Esophagus muscularis mucosa (tissue), 4 donors: ENCODE measurements around the gene KRTAP4-16.

Experiments
- EP300 ChIP-seq: sonication (generic); formaldehyde crosslinking; IDR thresholded peaks from one replicate; pipeline ENCODE4 v1.6.1; 2017; ENCODE audit warnings: antibody characterized with exemption
- POLR2A ChIP-seq: fragments of 450-650 bp; IDR thresholded peaks from one replicate; pipeline ENCODE4 v1.6.1; 2017; ENCODE audit warnings: antibody characterized with exemption, moderate library complexity, mild to moderate bottlenecking, low read depth
- TF ChIP-seq, protein P1 (sequence below), 3 experiments: fragments of 200-600 bp in 2 of 3; fragments of 450-650 bp in 1 of 3; sonication (generic) in 2 of 3; IDR thresholded peaks; one replicate each; pipeline ENCODE4 v1.5.1; 2017 to 2019; ENCODE audit warnings: antibody characterized with exemption in 3 of 3, mild to moderate bottlenecking in 2 of 3, moderate library complexity in 1 of 3

DNA sequence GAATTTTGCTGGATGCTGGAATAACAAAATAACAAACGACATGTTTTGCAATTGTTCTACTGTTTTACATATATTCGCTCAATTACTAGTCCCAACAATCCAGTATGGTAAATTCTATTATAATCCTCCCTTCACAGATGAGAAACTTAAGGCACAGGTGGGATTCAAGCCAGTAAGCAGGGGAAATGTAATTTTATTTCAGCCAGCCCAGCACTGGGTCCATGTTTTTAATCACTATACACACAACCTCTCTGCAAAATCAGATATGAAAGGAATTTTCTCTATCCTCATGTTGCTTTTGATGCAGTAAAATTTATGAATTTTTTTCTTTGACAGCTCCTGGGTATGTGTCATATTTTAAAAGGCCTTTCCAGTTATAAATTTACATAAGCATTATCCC lies 43.3 kb upstream of the KRTAP4-16 start:
- TF ChIP-seq EP300 (no peak), POLR2A (no peak)
- TF ChIP-seq, protein P1, sequence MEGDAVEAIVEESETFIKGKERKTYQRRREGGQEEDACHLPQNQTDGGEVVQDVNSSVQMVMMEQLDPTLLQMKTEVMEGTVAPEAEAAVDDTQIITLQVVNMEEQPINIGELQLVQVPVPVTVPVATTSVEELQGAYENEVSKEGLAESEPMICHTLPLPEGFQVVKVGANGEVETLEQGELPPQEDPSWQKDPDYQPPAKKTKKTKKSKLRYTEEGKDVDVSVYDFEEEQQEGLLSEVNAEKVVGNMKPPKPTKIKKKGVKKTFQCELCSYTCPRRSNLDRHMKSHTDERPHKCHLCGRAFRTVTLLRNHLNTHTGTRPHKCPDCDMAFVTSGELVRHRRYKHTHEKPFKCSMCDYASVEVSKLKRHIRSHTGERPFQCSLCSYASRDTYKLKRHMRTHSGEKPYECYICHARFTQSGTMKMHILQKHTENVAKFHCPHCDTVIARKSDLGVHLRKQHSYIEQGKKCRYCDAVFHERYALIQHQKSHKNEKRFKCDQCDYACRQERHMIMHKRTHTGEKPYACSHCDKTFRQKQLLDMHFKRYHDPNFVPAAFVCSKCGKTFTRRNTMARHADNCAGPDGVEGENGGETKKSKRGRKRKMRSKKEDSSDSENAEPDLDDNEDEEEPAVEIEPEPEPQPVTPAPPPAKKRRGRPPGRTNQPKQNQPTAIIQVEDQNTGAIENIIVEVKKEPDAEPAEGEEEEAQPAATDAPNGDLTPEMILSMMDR (IDR thresholded peaks at IDR 0.05): no peak
